ENCODE measurements around the gene EFNB2.

DNA sequence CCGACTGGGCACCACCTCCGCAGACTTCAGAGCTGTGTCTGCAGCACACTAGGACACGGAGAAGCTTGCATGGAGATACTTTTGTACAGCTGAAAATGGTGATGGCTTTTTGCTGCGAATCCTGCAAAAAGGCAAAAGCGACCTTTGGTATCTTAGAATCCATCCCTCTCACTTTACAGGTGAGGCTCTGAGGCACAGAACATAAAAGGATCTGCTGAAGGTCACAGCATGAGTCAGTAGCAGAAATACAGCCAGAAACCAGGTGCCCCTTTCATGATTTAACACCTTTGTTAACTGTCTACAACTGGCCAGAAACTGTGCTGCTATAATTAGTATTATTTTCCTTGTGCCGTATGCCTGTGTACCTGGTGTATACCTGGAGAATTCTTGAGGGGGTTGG lies 48.3 kb downstream of the EFNB2 start:
- TF ChIP-seq, protein P1, sequence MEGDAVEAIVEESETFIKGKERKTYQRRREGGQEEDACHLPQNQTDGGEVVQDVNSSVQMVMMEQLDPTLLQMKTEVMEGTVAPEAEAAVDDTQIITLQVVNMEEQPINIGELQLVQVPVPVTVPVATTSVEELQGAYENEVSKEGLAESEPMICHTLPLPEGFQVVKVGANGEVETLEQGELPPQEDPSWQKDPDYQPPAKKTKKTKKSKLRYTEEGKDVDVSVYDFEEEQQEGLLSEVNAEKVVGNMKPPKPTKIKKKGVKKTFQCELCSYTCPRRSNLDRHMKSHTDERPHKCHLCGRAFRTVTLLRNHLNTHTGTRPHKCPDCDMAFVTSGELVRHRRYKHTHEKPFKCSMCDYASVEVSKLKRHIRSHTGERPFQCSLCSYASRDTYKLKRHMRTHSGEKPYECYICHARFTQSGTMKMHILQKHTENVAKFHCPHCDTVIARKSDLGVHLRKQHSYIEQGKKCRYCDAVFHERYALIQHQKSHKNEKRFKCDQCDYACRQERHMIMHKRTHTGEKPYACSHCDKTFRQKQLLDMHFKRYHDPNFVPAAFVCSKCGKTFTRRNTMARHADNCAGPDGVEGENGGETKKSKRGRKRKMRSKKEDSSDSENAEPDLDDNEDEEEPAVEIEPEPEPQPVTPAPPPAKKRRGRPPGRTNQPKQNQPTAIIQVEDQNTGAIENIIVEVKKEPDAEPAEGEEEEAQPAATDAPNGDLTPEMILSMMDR (IDR thresholded peaks at IDR 0.05; ENCODE audit: poor library complexity, severe bottlenecking): no peak
- TF ChIP-seq TAF1 (IDR thresholded peaks at IDR 0.05; ENCODE audit: low read depth) (no peak), RAD21 (conservative IDR thresholded peaks at IDR 0.05) (no peak), POLR2AphosphoS5 (IDR thresholded peaks at IDR 0.05) (no peak), EZH2 (IDR thresholded peaks at IDR 0.05; ENCODE audit: borderline replicate concordance, insufficient read depth, low read length, poor library complexity, severe bottlenecking) (no peak), MXI1 (conservative IDR thresholded peaks at IDR 0.05; ENCODE audit: poor library complexity, severe bottlenecking) (no peak), EP300 (conservative IDR thresholded peaks at IDR 0.05; ENCODE audit: poor library complexity, severe bottlenecking) (no peak), SMC3 (conservative IDR thresholded peaks at IDR 0.05; ENCODE audit: poor library complexity) (no peak)
- TF ChIP-seq, protein P2, sequence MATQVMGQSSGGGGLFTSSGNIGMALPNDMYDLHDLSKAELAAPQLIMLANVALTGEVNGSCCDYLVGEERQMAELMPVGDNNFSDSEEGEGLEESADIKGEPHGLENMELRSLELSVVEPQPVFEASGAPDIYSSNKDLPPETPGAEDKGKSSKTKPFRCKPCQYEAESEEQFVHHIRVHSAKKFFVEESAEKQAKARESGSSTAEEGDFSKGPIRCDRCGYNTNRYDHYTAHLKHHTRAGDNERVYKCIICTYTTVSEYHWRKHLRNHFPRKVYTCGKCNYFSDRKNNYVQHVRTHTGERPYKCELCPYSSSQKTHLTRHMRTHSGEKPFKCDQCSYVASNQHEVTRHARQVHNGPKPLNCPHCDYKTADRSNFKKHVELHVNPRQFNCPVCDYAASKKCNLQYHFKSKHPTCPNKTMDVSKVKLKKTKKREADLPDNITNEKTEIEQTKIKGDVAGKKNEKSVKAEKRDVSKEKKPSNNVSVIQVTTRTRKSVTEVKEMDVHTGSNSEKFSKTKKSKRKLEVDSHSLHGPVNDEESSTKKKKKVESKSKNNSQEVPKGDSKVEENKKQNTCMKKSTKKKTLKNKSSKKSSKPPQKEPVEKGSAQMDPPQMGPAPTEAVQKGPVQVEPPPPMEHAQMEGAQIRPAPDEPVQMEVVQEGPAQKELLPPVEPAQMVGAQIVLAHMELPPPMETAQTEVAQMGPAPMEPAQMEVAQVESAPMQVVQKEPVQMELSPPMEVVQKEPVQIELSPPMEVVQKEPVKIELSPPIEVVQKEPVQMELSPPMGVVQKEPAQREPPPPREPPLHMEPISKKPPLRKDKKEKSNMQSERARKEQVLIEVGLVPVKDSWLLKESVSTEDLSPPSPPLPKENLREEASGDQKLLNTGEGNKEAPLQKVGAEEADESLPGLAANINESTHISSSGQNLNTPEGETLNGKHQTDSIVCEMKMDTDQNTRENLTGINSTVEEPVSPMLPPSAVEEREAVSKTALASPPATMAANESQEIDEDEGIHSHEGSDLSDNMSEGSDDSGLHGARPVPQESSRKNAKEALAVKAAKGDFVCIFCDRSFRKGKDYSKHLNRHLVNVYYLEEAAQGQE (IDR thresholded peaks at IDR 0.05; ENCODE audit: borderline replicate concordance): no peak

Data from neural cell (in vitro differentiated cells).